ENCODE measurements around the gene QTRT2.

GRCh38 chr3:114058646-114059045 is 2.1 kb downstream of the QTRT2 start:
- no peak for TF ChIP-seq POLR2A (IDR thresholded peaks at IDR 0.05)
- TF ChIP-seq CTCF (IDR thresholded peaks at IDR 0.05) = no peak

Measured in lower leg skin (tissue), 3 donors.